Amniotic epithelial cell (primary cell): ENCODE measurements around the gene FAM186B.

Experiments used
- DNase-seq: peaks from one replicate; pipeline ENCODE4 v3.0.0-alpha.2; 2010; ENCODE audit warnings: low read depth

FAM186B gene

GRCh38 chr12:49567611-49568441, 37.6 kb downstream of the FAM186B start, which contains the start of gene MCRS1:
MCRS1 (minus strand) TSS chr12:49568142; CDS start chr12:49566731, 1,411 bp downstream.
- peak; percentile 87 for DNase-seq

DNA sequence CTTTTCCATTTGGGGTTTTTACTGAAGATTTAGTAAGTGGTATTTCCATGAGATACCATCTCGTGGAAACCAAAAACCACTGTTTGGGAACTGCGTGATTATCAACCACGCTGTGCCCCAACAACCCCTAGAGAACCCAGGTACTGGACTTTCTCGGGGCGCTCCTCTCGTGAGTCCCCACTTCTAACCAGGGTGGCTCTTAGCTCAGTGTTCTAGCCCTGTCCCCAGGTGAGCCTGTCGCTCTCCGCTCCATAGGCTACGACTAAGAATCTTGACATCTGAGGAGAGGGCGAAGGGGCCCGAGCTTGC, 38.2 kb downstream of the FAM186B start:
- no peak for DNase-seq

- DNase-seq, result no peak
Measured at GRCh38 chr12:49566361-49566760, 39.1 kb downstream of the FAM186B start.

- no peak for DNase-seq
Measured at GRCh38 chr12:49565406-49566265, 39.8 kb downstream of the FAM186B start.

GRCh38 chr12:49564686-49565405, 40.6 kb downstream of the FAM186B start:
- no peak for DNase-seq

- no peak for DNase-seq
Measured at GRCh38 chr12:49563951-49564685, 41.3 kb downstream of the FAM186B start.

DNA sequence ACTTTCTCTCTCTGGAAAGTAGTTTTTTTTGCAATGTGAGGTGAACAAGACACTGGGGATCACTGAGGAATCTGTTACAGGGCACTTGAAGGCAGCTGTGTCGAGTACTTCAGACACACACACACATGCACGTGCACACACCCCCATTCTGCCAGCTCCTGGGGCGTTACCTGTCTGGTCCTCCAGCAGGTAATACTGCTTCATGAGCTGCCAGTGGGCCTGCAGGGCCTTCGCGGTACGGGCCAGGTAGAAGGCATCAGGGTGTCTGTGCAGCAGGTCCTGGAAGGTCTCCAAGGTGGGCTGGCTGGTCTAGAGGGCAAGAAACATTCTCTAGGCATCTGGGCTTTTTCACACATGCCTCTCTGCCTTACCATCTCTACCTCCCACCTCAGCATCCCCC, 42.6 kb downstream of the FAM186B start:
- no peak for DNase-seq

DNA sequence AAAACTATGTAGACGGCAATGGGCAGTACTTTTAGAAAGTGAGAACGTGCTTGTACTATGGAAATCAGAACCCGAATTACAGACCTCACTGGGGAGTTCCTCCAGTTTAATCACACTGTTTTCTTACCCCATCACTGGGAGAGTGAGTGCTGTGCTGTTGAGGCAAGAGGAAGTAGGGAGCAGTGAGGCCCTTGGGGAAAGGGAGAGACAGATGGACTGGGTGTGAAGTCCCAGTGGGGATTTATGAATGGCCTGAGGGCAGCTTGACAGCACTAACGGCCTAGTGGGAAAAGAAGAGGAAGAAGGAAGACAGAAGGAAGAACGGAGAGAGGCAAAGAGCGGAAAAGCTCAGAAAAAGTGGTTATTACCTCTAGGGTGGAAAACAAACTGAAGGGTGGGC, 43.2 kb downstream of the FAM186B start:
- DNase-seq, result no peak

DNA sequence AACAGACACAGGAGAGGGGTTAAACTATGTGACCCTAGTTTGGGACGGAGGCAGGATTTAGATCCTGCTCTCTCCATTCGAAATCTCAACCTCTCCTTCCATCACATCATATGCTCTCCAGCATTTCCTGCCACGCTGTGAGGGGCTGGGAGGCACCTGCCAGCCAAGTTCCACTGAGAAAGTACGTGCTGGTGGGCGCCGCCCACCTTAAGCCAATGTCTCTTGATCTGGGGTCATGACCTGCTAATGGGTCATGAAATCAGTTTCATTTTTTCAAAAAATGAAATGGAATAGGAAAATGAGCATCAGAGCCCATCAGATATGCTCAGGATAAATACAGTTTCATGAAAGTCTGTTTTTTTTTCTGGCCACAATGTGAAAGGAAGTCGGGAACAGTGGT, 44.7 kb downstream of the FAM186B start:
- DNase-seq, result no peak

- no peak for DNase-seq
Measured at GRCh38 chr12:49559011-49559675, 46.3 kb downstream of the FAM186B start.

- no peak for DNase-seq
Measured at GRCh38 chr12:49558526-49558925, 46.9 kb downstream of the FAM186B start.

GRCh38 chr12:49557917-49558215, 47.6 kb downstream of the FAM186B start:
- DNase-seq, result no peak

GRCh38 chr12:49557187-49557916, 48.1 kb downstream of the FAM186B start:
- no peak for DNase-seq

- no peak for DNase-seq
Measured at GRCh38 chr12:49556391-49557186, 48.9 kb downstream of the FAM186B start.

- DNase-seq, result no peak
Measured at GRCh38 chr12:49555631-49556390, 49.6 kb downstream of the FAM186B start.

GRCh38 chr12:49554266-49554665, 51.2 kb downstream of the FAM186B start:
- DNase-seq, result no peak

GRCh38 chr12:49553512-49554088, 51.8 kb downstream of the FAM186B start:
- DNase-seq, result peak; percentile 27

DNA sequence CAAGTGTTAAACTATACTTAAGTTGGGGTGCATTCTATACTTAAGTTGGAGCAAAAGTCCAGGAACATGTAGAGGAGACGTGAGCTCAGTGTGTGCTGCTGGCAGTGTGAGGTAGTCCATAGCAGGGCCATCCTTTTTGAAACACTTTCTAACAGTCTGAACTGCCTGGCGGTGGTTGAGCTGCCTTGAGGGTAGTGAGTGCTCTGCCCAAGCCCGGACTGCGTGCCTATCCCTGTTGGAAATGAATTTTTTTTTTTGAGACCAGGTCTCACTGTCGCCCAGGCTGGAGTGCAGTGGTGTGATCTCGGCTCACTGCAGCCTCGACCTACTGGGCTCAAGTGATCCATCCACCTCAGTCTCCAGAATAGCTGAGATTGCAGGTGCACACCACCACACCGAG, 52.5 kb downstream of the FAM186B start:
- no peak for DNase-seq

DNA sequence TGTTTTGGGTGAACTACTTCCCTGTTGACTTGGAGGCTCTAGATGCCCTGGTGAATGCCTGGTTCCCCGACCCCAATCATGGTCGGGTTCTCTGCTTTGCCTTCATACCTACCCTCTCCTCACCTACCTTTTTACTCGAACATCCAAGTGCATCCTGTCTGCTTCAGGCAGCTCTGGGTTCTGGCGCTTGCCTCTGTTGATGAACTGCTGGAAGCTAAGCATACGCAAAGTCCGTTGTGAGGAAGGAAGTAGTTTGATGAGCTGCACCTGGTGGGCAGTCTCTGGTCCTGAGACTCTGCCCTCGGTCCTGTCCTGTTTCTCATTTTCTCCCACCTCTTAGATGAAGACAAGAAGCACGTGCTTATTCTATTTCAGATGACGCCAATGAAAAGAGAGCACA, 53.0 kb downstream of the FAM186B start:
- DNase-seq, result no peak
